GOT3 (cell line): ENCODE results near the gene TP53I11.

Experiments used
- DNase-seq: peaks from one replicate; lab custom pipeline; 2025; ENCODE audit warnings: mixed read lengths; lab: John Stamatoyannopoulos, UW

TP53I11 gene

GRCh38 chr11:44939673-44940395, 10.8 kb downstream of the TP53I11 start:
- DNase-seq, result no peak

- DNase-seq, result no peak
These were observed 12.5 kb downstream of the TP53I11 start for GRCh38 chr11:44938066-44938691.

GRCh38 chr11:44936951-44937543, 13.6 kb downstream of the TP53I11 start:
- DNase-seq, result no peak

GRCh38 chr11:44936525-44936924, 14.2 kb downstream of the TP53I11 start:
- DNase-seq, result no peak

- no peak for DNase-seq
These were observed 15.9 kb downstream of the TP53I11 start for GRCh38 chr11:44934735-44935250.

- DNase-seq, result no peak
These were observed 16.6 kb downstream of the TP53I11 start for GRCh38 chr11:44934110-44934509.

- no peak for DNase-seq
These were observed 19.2 kb downstream of the TP53I11 start for GRCh38 chr11:44931466-44931865.

- DNase-seq, result no peak
These were observed 19.9 kb downstream of the TP53I11 start for GRCh38 chr11:44930588-44931302.

- no peak for DNase-seq
These were observed 21.9 kb downstream of the TP53I11 start for GRCh38 chr11:44928816-44929215.

GRCh38 chr11:44928144-44928543, 22.5 kb downstream of the TP53I11 start:
- no peak for DNase-seq

- DNase-seq, result peak; percentile 9
These were observed 23.5 kb downstream of the TP53I11 start for GRCh38 chr11:44927174-44927661.

GRCh38 chr11:44926036-44926435, 24.6 kb downstream of the TP53I11 start:
- no peak for DNase-seq

GRCh38 chr11:44923806-44924205, 26.9 kb downstream of the TP53I11 start:
- DNase-seq, result no peak

GRCh38 chr11:44923115-44923514, 27.6 kb downstream of the TP53I11 start:
- DNase-seq, result no peak

- no peak for DNase-seq
These were observed 30.2 kb downstream of the TP53I11 start for GRCh38 chr11:44920451-44920850.

GRCh38 chr11:44917741-44918140, 32.9 kb downstream of the TP53I11 start:
- no peak for DNase-seq

GRCh38 chr11:44916801-44917385, 33.8 kb downstream of the TP53I11 start:
- DNase-seq, result no peak

GRCh38 chr11:44916331-44916730, 34.4 kb downstream of the TP53I11 start:
- no peak for DNase-seq

- no peak for DNase-seq
These were observed 35.1 kb downstream of the TP53I11 start for GRCh38 chr11:44915621-44916020.

- DNase-seq, result no peak
These were observed 35.7 kb downstream of the TP53I11 start for GRCh38 chr11:44915004-44915403.

GRCh38 chr11:44914105-44914504, 36.6 kb downstream of the TP53I11 start:
- DNase-seq, result no peak

- no peak for DNase-seq
These were observed 37.2 kb downstream of the TP53I11 start for GRCh38 chr11:44913502-44913901.
